Mesenchymal stem cell (in vitro differentiated cells and primary cell): ENCODE data around the gene CNTNAP2.

ENCODE experiments used
- DNase-seq: peaks from one replicate; pipeline ENCODE4 v3.0.0-alpha.2; 2013
- H2AFZ ChIP-seq: one replicate; pipeline ENCODE4 v1.6.1; 2013; ENCODE audit warnings: low read depth, mild to moderate bottlenecking, control low read depth, inconsistent platforms, low read length, moderate library complexity
- H2AK5ac ChIP-seq: 2 replicates; pipeline ENCODE4 v1.6.1; 2013; ENCODE audit warnings: low read length, moderate library complexity, mild to moderate bottlenecking, inconsistent platforms; ENCODE audit not compliant: severe bottlenecking
- H2BK120ac ChIP-seq: one replicate; pipeline ENCODE4 v1.6.1; 2013; ENCODE audit warnings: low read depth, mild to moderate bottlenecking, inconsistent platforms, low read length, moderate library complexity
- H2BK12ac ChIP-seq, 2 experiments: one replicate each; pipeline ENCODE4 v1.6.1; 2013; ENCODE audit warnings: inconsistent platforms in 2 of 2, low read length in 2 of 2, mild to moderate bottlenecking in 2 of 2, moderate library complexity in 2 of 2, control low read depth in 1 of 2
- H2BK15ac ChIP-seq: one replicate; pipeline ENCODE4 v1.6.1; 2013; ENCODE audit warnings: mild to moderate bottlenecking, low read depth, inconsistent platforms; ENCODE audit not compliant: poor library complexity, severe bottlenecking
- H2BK5ac ChIP-seq: 2 replicates; pipeline ENCODE4 v1.6.1; 2013; ENCODE audit warnings: low read depth, mild to moderate bottlenecking, low read length, control low read depth, inconsistent platforms; ENCODE audit not compliant: poor library complexity, severe bottlenecking
- H3K14ac ChIP-seq, 2 experiments: one replicate each; pipeline ENCODE4 v1.6.1; 2013; ENCODE audit warnings: inconsistent platforms in 2 of 2, low read length in 2 of 2, control low read depth in 1 of 2, mild to moderate bottlenecking in 1 of 2, moderate library complexity in 1 of 2
- H3K18ac ChIP-seq, 2 experiments: one replicate each; pipeline ENCODE4 v1.6.1; 2013; ENCODE audit warnings: inconsistent platforms in 2 of 2, low read length in 2 of 2, control low read depth in 1 of 2, low read depth in 1 of 2, mild to moderate bottlenecking in 1 of 2
- H3K23ac ChIP-seq, 2 experiments: one replicate each; pipeline ENCODE4 v1.6.1; 2013; ENCODE audit warnings: inconsistent platforms in 2 of 2, low read length in 2 of 2, mild to moderate bottlenecking in 2 of 2, moderate library complexity in 2 of 2, control low read depth in 1 of 2
- H3K27ac ChIP-seq: 2 replicates; pipeline ENCODE4 v1.5.1; 2013; ENCODE audit warnings: mild to moderate bottlenecking, moderate library complexity, low read length, control low read depth, inconsistent platforms; ENCODE audit not compliant: poor library complexity, severe bottlenecking
- H3K27me3 ChIP-seq, 2 experiments: 2 replicates each; pipeline versions ENCODE4 v1.6.1 to v1.7.0; 2013; ENCODE audit warnings: low read length in 2 of 2, mild to moderate bottlenecking in 2 of 2, moderate library complexity in 2 of 2, control low read depth in 1 of 2, inconsistent platforms in 1 of 2; ENCODE audit not compliant: control insufficient read depth in 1 of 2, insufficient read depth in 1 of 2
- H3K36me3 ChIP-seq, 2 experiments: 2 replicates each; pipeline versions ENCODE4 v1.6.1 to v1.7.0; 2013; ENCODE audit warnings: low read length in 2 of 2, control low read depth in 1 of 2, inconsistent platforms in 1 of 2, low read depth in 1 of 2, mild to moderate bottlenecking in 1 of 2; ENCODE audit not compliant: insufficient read depth in 2 of 2, control insufficient read depth in 1 of 2
- H3K4ac ChIP-seq, 2 experiments: one replicate each; pipeline ENCODE4 v1.6.1; 2013; ENCODE audit warnings: inconsistent platforms in 2 of 2, low read length in 2 of 2, mild to moderate bottlenecking in 2 of 2, moderate library complexity in 2 of 2, control low read depth in 1 of 2, low read depth in 1 of 2
- H3K4me1 ChIP-seq: 2 replicates; pipeline ENCODE4 v1.6.1; 2013; ENCODE audit warnings: low read depth, low read length, control low read depth; ENCODE audit not compliant: control insufficient read depth, insufficient read depth
- H3K4me2 ChIP-seq: 2 replicates; pipeline ENCODE4 v1.6.1; 2013; ENCODE audit warnings: low read length, mild to moderate bottlenecking, inconsistent platforms; ENCODE audit not compliant: poor library complexity, severe bottlenecking
- H3K4me3 ChIP-seq, 2 experiments: 2 replicates each; pipeline versions ENCODE4 v1.5.1 to v1.7.0; 2013; ENCODE audit warnings: low read length in 2 of 2, mild to moderate bottlenecking in 2 of 2, control low read depth in 1 of 2, low read depth in 1 of 2; ENCODE audit not compliant: insufficient read depth in 1 of 2
- H3K79me1 ChIP-seq: replicated peaks from 2 replicates; pipeline ENCODE4 v1.6.1; 2013; ENCODE audit warnings: mild to moderate bottlenecking, control low read depth, low read length, inconsistent platforms; ENCODE audit not compliant: poor library complexity, severe bottlenecking
- H3K9ac ChIP-seq: 2 replicates; pipeline ENCODE4 v1.7.0; 2013; ENCODE audit warnings: mild to moderate bottlenecking, low read length, moderate library complexity
- H3K9me3 ChIP-seq: 2 replicates; pipeline ENCODE4 v1.7.0; 2013; ENCODE audit warnings: mild to moderate bottlenecking, low read length; ENCODE audit not compliant: control insufficient read depth
- H4K8ac ChIP-seq: one replicate; pipeline ENCODE4 v1.6.1; 2013; ENCODE audit warnings: inconsistent platforms, mild to moderate bottlenecking, low read length, moderate library complexity
- H4K91ac ChIP-seq: one replicate; pipeline ENCODE4 v1.6.1; 2013; ENCODE audit warnings: mild to moderate bottlenecking, low read length, inconsistent platforms
- WGBS: methylation state at CpG from one replicate; pipeline ENCODE4 v1.1.7; 2013; ENCODE audit warnings: mixed read lengths; 5-methylcytosine and 5-hydroxymethylcytosine counted together

Gene CNTNAP2

DNA sequence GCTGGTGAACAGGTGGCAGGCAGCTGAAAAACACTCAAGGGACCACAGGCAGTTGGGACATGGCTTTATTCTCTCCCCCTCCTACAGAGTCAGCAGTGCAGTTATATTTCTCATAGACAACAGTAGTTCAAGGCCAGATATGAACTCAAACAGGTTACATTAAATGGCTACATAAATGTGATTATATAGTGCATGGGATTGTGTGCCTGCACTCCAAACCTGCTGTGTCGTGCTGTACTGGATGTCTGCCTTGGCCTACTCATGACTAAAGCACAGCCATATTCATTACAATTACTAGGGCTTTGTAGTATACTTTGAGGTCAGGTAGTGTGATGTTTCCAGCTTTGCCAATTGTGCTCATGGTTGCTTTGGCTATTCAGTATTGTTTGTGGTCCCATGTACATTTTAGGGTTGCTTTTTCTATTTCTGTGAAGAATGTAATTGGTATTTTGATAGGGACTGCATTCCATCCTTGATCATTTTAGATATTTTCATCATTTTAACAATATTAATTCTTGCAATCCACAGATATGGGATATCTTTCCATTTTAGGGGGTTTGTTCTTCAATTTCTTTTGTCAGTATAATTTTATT lies 393.6 kb downstream of the CNTNAP2 start:
- Histone ChIP-seq H3K4me2 (no peak overlapping the region), H3K36me3 (no peaks in the 10 kb centered on the region), H2AFZ (no peak overlapping the region), H4K8ac (no peak overlapping the region), H3K23ac (no peak overlapping the region), H2AK5ac (no peak overlapping the region), H2BK15ac (no peak overlapping the region), H3K4me1 (no peaks in the 10 kb centered on the region), H4K91ac (no peak overlapping the region), H3K9ac (no peak overlapping the region), H2BK5ac (no peak overlapping the region), H2BK12ac (no peak overlapping the region), H3K9me3 (peaks cover 37% of the 10 kb centered on the region), H3K4ac (no peak overlapping the region), H3K18ac (no peak overlapping the region), H3K27ac (no peak overlapping the region), H3K27me3 (no peaks in the 10 kb centered on the region), H3K14ac (no peak overlapping the region), H3K79me1 (no peaks in the 10 kb centered on the region), H2BK120ac (no peak overlapping the region), H3K4me3 (no peak overlapping the region)
- DNase-seq: no peak
- WGBS: 40% methylated on average over 1 of the region's 1 CpG

DNA sequence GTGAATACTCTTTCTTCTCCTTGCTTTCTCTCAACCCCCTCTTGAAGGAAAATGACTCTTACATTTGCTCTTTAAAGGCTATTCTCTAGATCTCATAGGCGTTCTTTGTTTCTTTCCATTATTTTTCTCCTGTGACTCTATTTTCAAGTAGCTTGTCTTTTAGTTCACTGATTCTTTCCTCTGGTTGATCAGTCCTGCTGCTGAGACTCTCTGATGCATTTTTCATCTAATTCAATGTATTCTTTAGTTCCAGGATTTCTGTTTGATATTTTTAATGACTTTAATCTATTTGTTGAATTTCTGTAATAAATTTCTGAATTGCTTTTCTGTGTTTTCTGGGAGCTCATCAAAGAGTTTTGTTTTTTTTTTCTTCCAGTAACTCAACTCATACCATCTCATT lies 397.7 kb downstream of the CNTNAP2 start:
- Histone ChIP-seq H2AK5ac (no peak overlapping the region), H3K79me1 (no peaks in the 10 kb centered on the region), H3K36me3 (no peaks in the 10 kb centered on the region), H3K27me3 (no peaks in the 10 kb centered on the region), H3K4me2 (no peak overlapping the region), H2AFZ (no peak overlapping the region), H2BK12ac (no peak overlapping the region), H3K4me3 (no peak overlapping the region), H4K91ac (no peak overlapping the region), H3K18ac (no peak overlapping the region), H3K14ac (no peak overlapping the region), H2BK120ac (no peak overlapping the region), H3K23ac (no peak overlapping the region), H3K4me1 (no peaks in the 10 kb centered on the region), H2BK5ac (no peak overlapping the region), H4K8ac (no peak overlapping the region), H3K9me3 (peaks cover 40% of the 10 kb centered on the region), H3K27ac (no peak overlapping the region), H3K9ac (no peak overlapping the region), H2BK15ac (no peak overlapping the region), H3K4ac (no peak overlapping the region)
- no peak for DNase-seq
- 100% methylated on average over 1 of the region's 1 CpG for WGBS

DNA sequence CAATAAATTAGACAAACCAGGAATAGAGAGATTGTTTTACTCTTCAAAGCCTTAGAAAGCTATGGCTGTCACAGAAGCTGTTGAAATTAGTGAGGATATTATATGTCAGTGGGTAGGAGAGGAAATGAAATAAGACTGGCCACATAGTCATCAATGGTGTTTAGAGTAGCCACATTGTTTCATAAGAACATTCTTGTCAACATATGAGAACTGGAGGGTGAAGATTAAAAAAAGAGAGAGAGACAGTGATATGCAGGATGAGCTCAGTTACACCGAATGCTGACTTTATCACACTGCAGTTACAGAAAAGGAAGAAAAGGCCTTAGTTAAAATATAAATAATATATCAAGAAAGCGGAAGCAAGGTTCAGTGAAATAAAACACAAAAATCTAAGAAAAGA lies 412.0 kb downstream of the CNTNAP2 start:
- Histone ChIP-seq H3K79me1 (no peaks in the 10 kb centered on the region), H3K36me3 (no peaks in the 10 kb centered on the region), H2BK5ac (no peak overlapping the region), H2BK12ac (no peak overlapping the region), H3K4me3 (no peak overlapping the region), H3K9ac (no peak overlapping the region), H3K27me3 (no peaks in the 10 kb centered on the region), H4K8ac (no peak overlapping the region), H3K4ac (no peak overlapping the region), H3K4me1 (no peaks in the 10 kb centered on the region), H2AFZ (no peak overlapping the region), H2BK15ac (no peak overlapping the region), H3K23ac (no peak overlapping the region), H3K18ac (no peak overlapping the region), H3K9me3 (peaks cover 33% of the 10 kb centered on the region), H3K4me2 (no peak overlapping the region), H3K14ac (no peak overlapping the region), H2AK5ac (no peak overlapping the region), H3K27ac (no peak overlapping the region), H2BK120ac (no peak overlapping the region), H4K91ac (no peak overlapping the region)
- no CpG with 5 or more reads among the region's 2 CpGs for WGBS
- DNase-seq: no peak

DNA sequence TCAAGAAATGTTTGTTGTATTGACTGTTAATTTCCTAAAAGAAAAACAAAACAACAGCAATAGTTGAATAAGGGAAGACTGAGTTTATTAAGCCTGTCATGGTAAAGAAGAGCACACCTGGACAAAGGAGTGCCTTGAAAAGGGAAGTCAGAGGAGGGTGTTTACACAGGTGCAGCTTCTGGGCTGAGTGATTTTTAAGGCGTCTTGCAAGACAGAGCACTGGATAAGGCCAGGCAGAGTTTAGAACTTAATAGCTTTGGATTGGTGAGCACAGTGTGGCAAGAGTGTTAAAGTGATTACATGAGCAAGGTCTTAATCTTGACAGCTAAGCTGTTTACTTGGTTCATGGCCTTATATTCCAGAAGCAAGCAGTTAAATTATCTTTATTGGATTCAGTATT lies 423.2 kb downstream of the CNTNAP2 start:
- no peak overlapping the region for H3K23ac ChIP-seq
- H3K18ac ChIP-seq: no peak overlapping the region
- H3K4me1 ChIP-seq: no peaks in the 10 kb centered on the region
- no peak overlapping the region for H3K4ac ChIP-seq
- no peak overlapping the region for H3K4me2 ChIP-seq
- no peaks in the 10 kb centered on the region for H3K36me3 ChIP-seq
- H2BK15ac ChIP-seq: no peak overlapping the region
- no peaks in the 10 kb centered on the region for H3K27me3 ChIP-seq
- no peak overlapping the region for H2AK5ac ChIP-seq
- 52% methylated on average over 1 of the region's 1 CpG for WGBS
- H3K9me3 ChIP-seq: peaks cover 26% of the 10 kb centered on the region
- H2AFZ ChIP-seq: no peak overlapping the region
- H2BK12ac ChIP-seq: no peak overlapping the region
- no peak overlapping the region for H3K27ac ChIP-seq
- H3K4me3 ChIP-seq: no peak overlapping the region
- no peaks in the 10 kb centered on the region for H3K79me1 ChIP-seq
- no peak overlapping the region for H3K9ac ChIP-seq
- no peak for DNase-seq
- H2BK120ac ChIP-seq: peak overlapping the region; percentile 34
- no peak overlapping the region for H2BK5ac ChIP-seq
- H4K91ac ChIP-seq: no peak overlapping the region
- no peak overlapping the region for H3K14ac ChIP-seq
- H4K8ac ChIP-seq: no peak overlapping the region
